GM19025 (cell line): ENCODE data around the gene KRTAP27-1.

ENCODE experiments used
- ATAC-seq: cut with Tn5 transposase; IDR thresholded peaks from one replicate; pipeline ENCODE4 v1.9.1; 2021; ENCODE audit warnings: mild to moderate bottlenecking, low read depth, moderate library complexity; ENCODE audit not compliant: unreplicated experiment

KRTAP27-1 gene

DNA sequence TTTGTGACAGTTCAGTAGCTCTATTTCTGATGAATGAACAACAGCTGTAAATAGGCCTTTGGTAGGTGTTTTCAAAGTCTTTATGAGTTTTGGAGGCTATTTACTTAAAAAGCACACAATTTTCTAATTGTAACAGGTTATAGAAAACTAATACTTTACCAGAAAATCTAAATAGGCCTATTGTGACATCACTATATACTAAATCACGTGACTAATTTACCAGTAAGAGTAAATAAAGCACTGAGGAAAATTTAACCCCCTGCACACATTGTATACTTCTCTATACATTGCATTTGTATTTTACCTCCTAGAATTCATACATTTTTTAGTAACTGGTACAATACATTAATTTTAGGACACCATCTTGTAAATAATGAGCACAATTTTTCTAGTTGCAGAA lies 32.4 kb downstream of the KRTAP27-1 start:
- no peak for ATAC-seq

DNA sequence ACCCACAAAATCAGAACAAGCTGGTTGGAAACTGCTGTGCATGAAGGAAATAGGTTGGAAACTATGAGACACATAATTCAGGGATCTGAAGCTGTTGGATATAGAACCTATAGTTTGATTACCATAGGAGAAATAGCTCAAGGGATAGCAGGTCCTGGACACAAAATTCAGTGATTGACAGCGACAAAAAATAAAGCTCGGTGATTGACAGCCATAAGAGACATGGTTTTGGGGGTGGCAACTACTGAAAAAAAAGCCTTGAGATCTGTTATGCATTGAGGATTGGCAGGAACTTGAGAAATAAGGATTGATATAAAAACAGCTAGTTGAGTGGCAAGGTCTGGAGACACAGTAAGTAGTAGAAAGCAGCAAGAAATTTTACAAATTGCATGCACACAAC lies 48.3 kb downstream of the KRTAP27-1 start, which contains the start of gene KRTAP25-1:
TSS of gene KRTAP25-1 (minus strand) at position 300 of the 400 bp plus-strand sequence. CDS start at position 276, 24 bp downstream.
- no peak for ATAC-seq
